H54 (cell line): ENCODE measurements around the gene PRKCZ.

ENCODE experiments used
- DNase-seq: peaks from one replicate; pipeline ENCODE4 v3.0.0; 2011; ENCODE audit warnings: low spot score, mixed read lengths; ENCODE audit not compliant: insufficient read length
- FAIRE-seq: peaks from 3 replicates; lab custom pipeline; 2011; peaks lifted over from hg19 to GRCh38; lab: Jason Lieb, UNC
- POLR2A ChIP-seq: IDR thresholded peaks from 2 replicates; pipeline ENCODE4 v1.6.1; 2011; ENCODE audit warnings: low read depth, mild to moderate bottlenecking, low read length

PRKCZ gene

DNA sequence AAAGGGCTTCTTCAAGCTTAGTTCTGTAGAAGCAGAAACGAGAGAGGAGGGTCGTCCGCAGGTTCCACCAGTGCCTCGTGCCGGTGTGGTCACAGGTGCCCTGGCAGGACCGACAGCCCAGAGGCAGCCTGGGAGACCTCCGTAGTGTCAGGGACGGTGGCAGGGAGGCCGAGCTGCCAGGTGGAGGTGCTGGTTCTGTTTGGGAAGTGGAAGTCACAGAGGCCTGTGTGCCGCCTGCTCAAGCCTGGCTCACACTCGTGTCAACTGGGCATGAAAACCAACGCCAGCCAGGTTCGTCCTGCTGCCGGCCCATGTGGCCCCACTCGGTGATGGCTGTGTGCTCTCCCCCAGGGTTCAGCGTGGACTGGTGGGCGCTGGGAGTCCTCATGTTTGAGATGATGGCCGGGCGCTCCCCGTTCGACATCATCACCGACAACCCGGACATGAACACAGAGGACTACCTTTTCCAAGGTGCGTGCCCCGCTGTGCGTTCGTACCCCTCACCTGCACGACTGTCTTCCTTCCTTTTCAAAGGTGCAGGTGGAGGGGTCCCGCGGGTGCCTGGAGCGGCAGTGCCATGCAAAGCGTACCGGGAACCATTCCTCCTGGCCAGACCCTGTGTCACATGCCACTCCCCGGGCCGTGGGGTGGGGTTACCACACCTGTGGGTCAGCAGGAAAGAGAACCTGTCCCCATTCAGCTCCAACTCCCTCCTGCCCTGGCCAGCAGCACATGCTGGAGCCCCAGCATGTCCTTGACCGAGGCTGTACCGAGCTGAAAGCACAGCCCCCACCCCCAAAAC lies 123.5 kb downstream of the PRKCZ start:
- no peak for DNase-seq
- no peak for FAIRE-seq
- no peak for TF ChIP-seq POLR2A

DNA sequence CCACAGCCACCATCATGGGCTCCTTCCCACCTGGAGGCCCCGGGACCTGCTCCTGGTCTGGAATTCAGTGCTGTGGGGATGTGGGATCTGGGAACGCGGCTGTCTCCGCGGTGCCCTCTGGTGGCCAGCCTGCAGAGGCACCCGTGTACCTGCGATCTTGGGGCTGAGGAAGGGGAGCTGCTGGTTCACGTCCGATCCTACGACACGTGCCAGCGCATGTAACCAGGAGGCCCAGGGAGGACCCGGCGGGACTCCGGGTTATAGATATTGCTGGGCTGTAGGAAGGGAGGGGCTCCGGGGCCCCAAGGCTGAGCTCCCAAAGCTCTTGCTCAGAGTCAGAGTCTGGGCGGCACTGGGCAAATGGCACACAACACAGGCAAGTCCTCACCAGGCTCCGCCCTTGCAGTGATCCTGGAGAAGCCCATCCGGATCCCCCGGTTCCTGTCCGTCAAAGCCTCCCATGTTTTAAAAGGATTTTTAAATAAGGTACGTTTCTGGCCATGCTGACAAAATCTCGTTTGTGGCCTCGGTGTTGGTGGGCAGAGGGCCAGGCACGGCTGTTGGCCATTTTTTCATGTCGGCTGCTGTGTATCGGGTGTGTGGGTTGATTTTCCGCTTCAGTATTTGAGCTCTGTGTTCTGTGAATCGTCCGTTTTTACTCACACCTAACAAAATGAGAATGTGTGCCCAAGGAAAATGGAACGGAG lies 124.3 kb downstream of the PRKCZ start:
- DNase-seq (peak; percentile 90), FAIRE-seq (no peak)
- no peak for TF ChIP-seq POLR2A

DNA sequence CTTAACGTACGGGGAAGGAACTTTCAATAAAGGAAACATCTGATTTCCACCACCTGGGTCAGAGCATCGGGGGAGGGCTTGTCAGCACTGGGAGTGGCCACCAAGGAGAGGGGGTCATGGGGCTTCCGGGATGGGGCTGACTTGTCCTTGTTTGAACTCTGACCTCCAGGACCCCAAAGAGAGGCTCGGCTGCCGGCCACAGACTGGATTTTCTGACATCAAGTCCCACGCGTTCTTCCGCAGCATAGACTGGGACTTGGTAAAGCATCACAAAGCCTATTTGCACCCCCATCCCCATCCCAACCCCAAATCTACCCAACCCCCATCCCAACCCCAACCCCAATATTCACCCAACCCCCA lies 124.8 kb downstream of the PRKCZ start:
- FAIRE-seq (no peak), DNase-seq (no peak)
- TF ChIP-seq POLR2A, result no peak

DNA sequence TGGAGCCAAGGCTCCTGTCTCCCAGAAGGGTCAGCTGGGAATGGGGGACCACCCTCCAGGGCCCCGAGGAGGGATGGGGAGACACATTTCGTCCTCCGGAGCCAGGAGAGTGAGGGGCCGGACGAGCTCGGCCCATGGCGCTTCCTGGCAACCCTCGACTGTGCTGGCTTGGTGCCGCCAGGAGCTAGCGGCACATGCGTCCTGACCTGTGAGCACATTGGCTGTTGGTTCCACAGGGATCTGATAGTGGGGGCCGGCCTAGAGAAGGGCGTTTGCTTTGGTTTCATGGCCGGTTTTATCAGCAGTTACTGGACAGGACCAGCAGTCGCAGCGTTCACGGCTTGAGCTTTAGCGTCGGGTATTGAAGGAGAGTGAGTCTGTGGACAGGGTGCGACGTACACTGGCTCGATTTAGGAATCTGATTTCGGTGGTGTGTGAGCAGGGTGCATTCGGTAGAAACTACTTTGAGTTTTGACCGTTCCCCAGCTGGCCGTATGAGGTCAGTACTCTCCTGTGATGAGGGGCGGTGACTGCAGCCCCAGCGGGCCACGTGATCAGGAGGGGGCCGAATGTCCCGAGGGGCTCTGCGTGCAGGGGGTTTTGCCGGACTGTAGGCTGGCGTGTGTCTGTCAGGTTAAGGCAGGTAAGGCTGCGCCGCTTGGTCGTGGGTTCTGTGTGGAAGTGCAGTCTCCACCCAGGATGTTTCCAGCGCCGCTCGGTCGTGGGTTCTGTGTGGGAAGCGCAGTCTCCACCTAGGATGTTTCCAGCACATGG lies 125.7 kb downstream of the PRKCZ start:
- FAIRE-seq, result no peak
- no peak for DNase-seq
- no peak for TF ChIP-seq POLR2A

DNA sequence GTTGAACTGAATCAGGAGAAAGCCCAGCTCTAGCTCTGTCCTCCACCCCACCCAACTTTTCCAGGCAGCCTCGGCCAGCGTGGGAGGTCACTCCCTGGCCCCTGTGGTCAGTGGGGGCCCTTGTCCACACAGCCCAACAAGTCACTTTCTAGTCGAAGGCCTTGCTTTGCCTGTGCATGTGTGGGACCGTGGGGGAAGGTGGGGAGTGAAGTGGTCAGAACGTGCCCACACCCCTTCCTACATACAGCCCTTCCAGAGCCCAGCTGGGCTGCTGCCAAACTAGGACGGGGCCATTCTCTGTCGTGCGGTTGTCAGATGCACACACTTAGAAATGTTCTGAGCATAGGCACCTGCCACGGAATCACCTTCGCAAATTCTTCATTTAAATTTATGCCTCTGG lies 126.4 kb downstream of the PRKCZ start:
- no peak for FAIRE-seq
- no peak for DNase-seq
- TF ChIP-seq POLR2A, result no peak

DNA sequence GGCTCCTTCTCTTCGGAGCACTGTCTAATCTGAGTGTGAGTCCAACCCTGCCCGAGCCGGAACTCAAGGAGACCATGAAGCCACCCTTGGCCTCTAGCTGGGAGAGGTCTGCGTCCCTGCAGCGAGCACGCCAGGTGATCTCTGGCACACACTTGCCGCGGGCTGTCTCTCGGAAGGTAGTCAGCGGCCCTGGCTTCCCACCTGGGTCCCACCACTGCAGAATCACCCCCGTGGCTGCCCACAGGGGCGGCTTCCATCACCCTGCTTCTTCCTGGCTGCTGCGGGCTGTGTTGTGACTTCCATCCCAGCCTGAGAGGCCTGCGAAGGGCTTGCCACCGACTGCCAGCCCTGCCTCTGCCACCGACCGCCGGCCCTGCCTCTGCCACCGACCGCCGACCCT lies 127.3 kb downstream of the PRKCZ start:
- FAIRE-seq (no peak), DNase-seq (no peak)
- no peak for TF ChIP-seq POLR2A

DNA sequence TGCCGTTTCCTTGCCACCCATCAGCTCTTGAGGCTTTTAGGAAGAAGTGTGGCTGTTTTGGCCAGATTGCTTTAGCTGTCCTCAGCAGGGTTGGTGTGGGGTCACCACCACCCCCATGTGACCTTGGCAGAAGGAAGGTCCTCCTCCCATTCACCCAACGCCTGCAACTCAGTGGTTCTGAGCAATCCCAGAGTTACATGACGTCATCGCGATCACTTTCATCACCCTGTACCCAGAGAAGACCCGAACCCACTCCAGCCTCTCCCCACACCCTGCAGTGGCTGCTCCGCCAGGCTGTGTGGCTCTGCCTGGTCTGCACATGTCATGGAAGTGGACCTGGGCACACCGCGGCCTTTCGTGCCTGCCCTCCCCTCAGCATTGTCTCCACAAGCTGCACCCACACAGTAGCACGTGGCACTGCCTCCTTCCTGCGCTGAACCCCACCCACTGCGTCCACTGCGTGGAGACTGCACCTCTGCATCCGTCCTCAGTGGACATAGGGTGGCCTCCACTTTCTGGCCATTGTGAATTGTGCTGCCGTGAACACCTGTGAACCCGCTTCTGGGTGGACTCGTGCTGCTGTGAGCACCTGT lies 127.8 kb downstream of the PRKCZ start:
- FAIRE-seq (no peak), DNase-seq (no peak)
- TF ChIP-seq POLR2A, result no peak

DNA sequence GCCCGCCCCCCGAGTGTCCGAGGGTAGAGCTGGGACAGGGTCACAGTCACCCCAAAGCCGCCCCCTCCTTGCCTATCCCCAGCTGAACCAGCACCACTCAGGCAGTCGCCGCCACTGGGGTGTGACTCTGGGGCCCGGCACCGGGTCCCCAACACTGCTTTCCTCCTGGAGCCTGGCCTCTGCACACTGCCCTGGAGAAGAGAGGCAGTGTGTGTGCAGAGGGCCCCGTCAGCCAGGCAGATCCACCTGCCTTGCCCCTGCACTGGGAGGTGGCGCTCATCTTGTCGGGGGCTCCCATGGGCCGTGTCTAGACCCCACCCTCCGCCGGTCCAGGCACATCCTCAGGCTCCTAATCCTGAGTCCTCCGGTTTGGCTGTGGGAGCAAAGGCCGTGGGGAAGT lies 128.7 kb downstream of the PRKCZ start:
- TF ChIP-seq POLR2A, result no peak
- DNase-seq (no peak), FAIRE-seq (no peak)

DNA sequence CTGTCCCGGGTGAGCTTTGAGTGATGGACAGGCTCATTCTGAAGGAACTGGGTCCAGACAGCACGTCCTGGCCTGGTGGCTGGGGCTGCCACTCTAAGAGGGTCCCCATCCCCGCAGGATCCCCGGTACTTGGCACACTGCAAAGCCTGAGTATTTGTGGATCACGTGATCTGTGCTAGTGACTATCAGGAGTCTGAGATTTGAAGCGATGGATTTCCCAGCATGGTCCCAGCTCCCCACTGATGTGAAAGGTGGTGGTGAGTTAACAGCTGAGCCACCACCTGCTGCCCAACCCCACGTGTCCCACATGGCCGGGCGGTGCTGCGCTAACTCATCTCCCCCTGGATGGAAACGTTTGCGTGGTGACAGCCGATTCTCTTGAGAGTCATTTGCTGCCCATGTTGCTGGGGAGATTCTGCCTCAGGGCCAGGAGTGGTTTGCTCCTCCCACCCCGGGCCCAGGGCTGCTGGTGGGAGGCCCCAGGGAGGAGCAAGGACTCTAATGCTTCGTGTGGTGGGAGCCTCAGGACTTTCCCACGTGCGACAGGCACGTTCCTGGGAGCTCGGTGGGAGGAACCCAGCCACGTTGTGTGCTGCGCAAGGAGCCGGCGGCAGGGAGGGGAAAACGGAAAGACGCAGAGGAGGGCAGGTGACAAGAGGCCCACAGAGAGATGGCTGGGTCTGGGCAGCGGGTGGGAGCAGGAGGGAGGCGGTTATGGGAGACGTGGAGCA lies 129.2 kb downstream of the PRKCZ start:
- no peak for TF ChIP-seq POLR2A
- DNase-seq (no peak), FAIRE-seq (no peak)

DNA sequence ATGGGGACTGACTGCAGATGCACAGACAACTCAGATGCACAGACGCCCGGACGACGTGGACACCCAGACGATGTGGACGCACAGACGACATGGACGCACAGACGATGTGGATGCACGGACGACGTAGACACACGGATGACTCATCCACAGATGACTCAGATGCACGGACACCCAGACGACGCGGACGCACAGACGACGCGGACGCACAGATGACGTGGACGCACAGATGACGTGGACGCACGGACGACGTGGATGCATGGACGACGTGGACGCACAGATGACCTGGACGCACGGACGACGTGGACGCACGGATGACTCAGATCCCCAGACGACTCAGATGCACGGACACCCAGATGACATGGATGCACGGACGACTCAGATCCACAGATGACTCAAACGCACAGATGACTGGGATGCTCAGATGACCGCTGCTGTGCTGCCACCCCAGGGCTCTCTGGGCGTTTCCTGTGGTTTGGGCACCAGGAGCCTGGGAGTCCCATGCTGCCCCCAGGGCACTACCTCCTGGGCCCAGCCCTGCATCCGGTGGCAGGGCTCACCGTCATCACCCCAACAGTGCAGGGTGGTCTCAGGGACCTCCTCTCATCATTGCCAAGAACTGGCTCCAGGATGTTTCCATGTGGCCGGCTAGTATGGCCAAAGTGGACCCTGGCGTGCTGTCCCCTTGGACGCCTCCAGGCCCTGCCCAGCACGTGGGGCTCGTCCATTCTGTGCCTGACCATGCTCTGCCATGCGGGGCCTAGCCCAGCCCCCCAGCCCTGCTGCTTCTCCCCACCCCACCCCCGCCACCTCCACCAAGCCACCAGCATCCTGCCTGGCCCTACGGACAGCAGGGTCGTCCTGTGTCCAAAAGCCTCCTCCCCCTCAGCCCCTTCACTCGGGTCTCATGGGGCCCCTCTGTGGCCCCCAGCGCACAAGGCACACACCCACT lies 130.4 kb downstream of the PRKCZ start:
- no peak for TF ChIP-seq POLR2A
- no peak for FAIRE-seq
- peak; percentile 42 for DNase-seq

DNA sequence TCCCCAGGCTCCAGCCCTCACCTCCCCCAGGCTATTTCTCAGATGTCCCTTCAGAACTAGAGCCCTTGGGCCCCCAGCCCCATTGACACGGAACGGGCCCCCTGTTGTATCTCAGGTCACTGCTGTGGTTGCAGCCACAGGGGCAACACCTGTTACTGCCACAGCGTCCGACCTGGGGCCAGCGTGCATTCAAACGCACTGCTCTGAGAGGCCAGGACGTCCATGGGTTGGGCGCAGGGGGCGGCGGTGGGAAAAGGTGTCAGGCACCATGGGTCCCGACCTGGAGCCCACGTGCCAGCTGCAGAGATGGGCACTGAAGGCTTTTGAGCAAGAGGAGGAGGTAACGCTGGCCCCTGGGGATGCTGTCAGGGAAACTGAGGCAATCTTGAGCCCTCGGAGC lies 131.1 kb downstream of the PRKCZ start:
- DNase-seq (no peak), FAIRE-seq (no peak)
- no peak for TF ChIP-seq POLR2A

DNA sequence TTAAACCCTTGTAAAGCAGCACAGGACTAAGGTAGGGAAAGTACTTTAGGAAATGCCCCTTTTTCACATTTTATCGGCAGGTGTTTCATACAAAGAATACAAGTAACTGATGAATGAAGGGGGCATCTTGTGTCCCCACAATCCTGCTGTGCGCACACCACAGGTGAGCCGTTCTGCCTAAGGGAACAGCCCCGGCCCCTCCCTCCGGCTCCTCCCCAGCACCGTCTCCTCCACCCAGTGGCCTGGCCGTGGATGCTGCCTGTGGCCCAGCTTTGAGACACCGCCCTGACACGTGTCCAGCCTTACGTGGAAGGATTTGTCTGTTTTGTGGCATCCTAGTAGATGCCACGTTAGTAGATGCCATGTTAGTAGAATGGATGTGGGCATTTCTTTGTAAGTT lies 131.5 kb downstream of the PRKCZ start:
- TF ChIP-seq POLR2A, result no peak
- DNase-seq (no peak), FAIRE-seq (no peak)
